ENCODE data around the gene ATP8A1. TPM values are rescaled to one million over a fixed set of nuclear protein-coding genes. Genes with fewer than 3 reads are reported as not detected.

Gene ATP8A1
- total and polyA plus RNA-seq, 2 of the 4 experiments (the other 2 are of a cell fraction): 0.12 to 0.36 TPM

DNA sequence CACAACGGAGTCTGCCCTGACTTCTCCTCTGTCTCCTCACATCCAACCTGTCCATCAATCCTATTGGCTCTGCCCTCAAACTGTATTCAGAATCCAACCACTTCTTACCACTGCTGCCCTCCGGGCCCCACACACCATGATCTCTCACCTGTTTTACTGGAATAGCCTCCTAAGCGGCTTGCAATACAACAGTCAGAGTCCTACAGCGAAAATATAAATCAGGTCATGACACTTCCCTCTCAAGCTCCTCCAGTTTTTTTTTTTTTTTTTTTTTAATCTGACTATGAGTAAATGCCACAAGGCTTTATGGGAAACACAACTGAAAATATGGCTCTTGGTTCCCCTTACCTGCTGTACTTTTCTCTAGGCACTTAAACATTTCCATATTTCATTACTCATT is 216.8 kb downstream of the ATP8A1 start:
- Histone ChIP-seq H3K9ac (ENCODE audit: low read depth, low read length) (no peak overlapping the region), H3K18ac (ENCODE audit: low read depth, low read length) (no peak overlapping the region), H4K8ac (ENCODE audit: low read depth in 2 of 2, low read length in 2 of 2) (no peak overlapping the region), H2BK20ac (ENCODE audit: low read depth, low read length) (no peak overlapping the region), H3K4me2 (ENCODE audit: low read depth, low read length) (no peak overlapping the region), H2AK5ac (ENCODE audit: low read depth, low read length) (no peak overlapping the region), H2AK9ac (replicated peaks; ENCODE audit: low read depth, low read length, poor library complexity) (no peak overlapping the region), H2AFZ (replicated peaks; ENCODE audit: low read length, poor library complexity) (no peak overlapping the region), H3K36me3 (ENCODE audit: control insufficient read depth, insufficient read depth, low read length) (no peaks in the 10 kb centered on the region), H3K79me1 (ENCODE audit: low read depth in 1 of 2, low read length in 2 of 2) (no peaks in the 10 kb centered on the region), H3K23ac (ENCODE audit: low read depth, low read length) (no peak overlapping the region), H4K91ac (ENCODE audit: insufficient read depth, low read depth, low read length) (no peak overlapping the region), H3K9me3 (ENCODE audit: control insufficient read depth, insufficient read depth, low read length) (no peaks in the 10 kb centered on the region), H3K27ac (ENCODE audit: insufficient read depth, low read length) (no peak overlapping the region), H2BK120ac (ENCODE audit: low read depth, low read length) (no peak overlapping the region), H3K9me1 (ENCODE audit: insufficient read depth, low read length) (no peaks in the 10 kb centered on the region), H2BK5ac (ENCODE audit: low read depth, low read length, poor library complexity, severe bottlenecking) (no peak overlapping the region), H2BK15ac (ENCODE audit: low read depth, low read length) (no peak overlapping the region), H3K14ac (replicated peaks; ENCODE audit: low read depth, low read length) (no peak overlapping the region), H3K27me3 (ENCODE audit: control insufficient read depth, insufficient read depth, low read length) (no peaks in the 10 kb centered on the region; the same call in none of the 2 replicates), H3K4me3 (ENCODE audit: insufficient read depth, low read depth, low read length) (no peak overlapping the region), H4K5ac (ENCODE audit: low read depth, low read length) (no peak overlapping the region), H3K4ac (ENCODE audit: low read depth, low read length) (no peak overlapping the region), H3K56ac (ENCODE audit: extremely low read depth, insufficient read depth, low read length) (no peak overlapping the region), H4K20me1 (ENCODE audit: insufficient read depth, low read length) (no peaks in the 10 kb centered on the region), H3K4me1 (ENCODE audit: control insufficient read depth, insufficient read depth, low read length) (no peaks in the 10 kb centered on the region)
- ChIA-PET POLR2A (ENCODE audit: unreplicated experiment) (interaction anchor here (0.6 kb wide), 1 partner anchor 39 kb away, joined by 5 read pairs; no protein-coding TSS in a partner anchor), CTCF (no interaction called here)
- in situ Hi-C loops (cut with MboI; ENCODE audit: low sequenced_read_pairs) (no loop called here), intact Hi-C loops (cut with micrococcal nuclease) (no loop called here), dilution Hi-C loops (cut with HindIII; ENCODE audit: low sequenced_read_pairs, unreplicated experiment) (no loop called here)
- ATAC-seq (ENCODE audit: low read depth): no peak
- BruUV-seq (replicated peaks): no TSS peak
- DNase-seq: no peak
- TF ChIP-seq SMC3 (IDR thresholded peaks at IDR 0.05; ENCODE audit: low read depth, low read length) (no peak), FOS (IDR thresholded peaks at IDR 0.05; ENCODE audit: low read depth, low read length) (no peak), MXI1 (IDR thresholded peaks at IDR 0.05; ENCODE audit: borderline replicate concordance, low read depth, low read length) (no peak), MAFK (IDR thresholded peaks at IDR 0.05; ENCODE audit: low read depth, low read length) (no peak), CEBPB (IDR thresholded peaks at IDR 0.05; ENCODE audit: low read depth, low read length) (no peak)
- no CpG with 5 or more reads among the region's 4 CpGs for WGBS, 2 experiments (ENCODE audit: extremely low coverage in 2 of 2, insufficient read length in 1 of 2)

Data from IMR-90 (cell line).